Heart left ventricle (tissue), 13 donors: ENCODE measurements around the gene OSER1.

Source experiments
- POLR2A ChIP-seq, 2 donors: fragments of 450-650 bp; IDR thresholded peaks; one replicate each; pipeline ENCODE4 v1.6.1; 2017; ENCODE audit warnings: antibody characterized with exemption in 2 of 2, mild to moderate bottlenecking in 2 of 2, moderate library complexity in 2 of 2
- TF ChIP-seq, protein P1 (sequence below), 12 donors: fragments of 200-600 bp; sonication (generic) in 4 of 12; IDR thresholded peaks; one replicate each; pipeline versions ENCODE4 v1.5.0 to v1.8.0; 2018 to 2022; ENCODE audit warnings: antibody characterized with exemption in 12 of 12, mild to moderate bottlenecking in 5 of 12
- donor health status: ischemic (EF 13 %, LVEDD 7.1; RV severe dilation, severe dysfunction).
- donor health status: DM: no; HTN: yes; CAD: no.
- donor health status: DM: no; HTN: no; CAD: no.
- donor health status: ischemic (EF 25% LVEDD 6.9; RV normal size, moderate dysfunction).
- donor health status: ischemic (EF 25% LVEDD 5.7; RV mildly dilated, moderate dysfunction).
- donor health status: ischemic (EF 35%, LVEDD 5.7; RV mildly dilated, moderate dysfunction).
- donor health status: nonischemic (EF 11% LVEDD 7.7; RV severe dilation, severe dysfunction).
- donor health status: DM: yes; HTN: yes; CAD: no.
- donor health status: PGD.
- donor health status: ischemic (EF 29% LVEDD 5.4; RV normal size, mild dysfunction).
- donor health status: nonischemic (EF 23%, LVEDD 6.1; RV moderate dilation, normal function).

DNA sequence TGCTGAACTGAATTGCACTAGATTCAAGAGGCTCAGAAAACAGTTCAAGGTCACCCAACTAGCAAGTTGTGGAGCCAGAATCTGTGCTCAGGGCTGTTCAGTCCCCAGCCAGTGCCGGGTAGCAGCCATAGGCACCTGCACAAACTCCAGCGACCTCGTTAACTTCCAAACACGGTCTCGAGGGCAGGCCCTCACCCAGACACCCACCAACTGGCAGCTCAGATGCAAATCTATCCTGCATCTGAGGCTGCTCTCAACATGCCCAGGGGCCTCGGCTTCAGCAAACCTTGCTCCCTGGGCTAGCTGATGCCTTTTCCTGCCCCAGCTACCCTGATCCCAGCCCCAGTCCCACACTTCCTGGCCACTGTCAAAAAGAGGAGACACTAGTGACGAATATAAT is 27.3 kb downstream of the OSER1 start:
- TF ChIP-seq, protein P1, sequence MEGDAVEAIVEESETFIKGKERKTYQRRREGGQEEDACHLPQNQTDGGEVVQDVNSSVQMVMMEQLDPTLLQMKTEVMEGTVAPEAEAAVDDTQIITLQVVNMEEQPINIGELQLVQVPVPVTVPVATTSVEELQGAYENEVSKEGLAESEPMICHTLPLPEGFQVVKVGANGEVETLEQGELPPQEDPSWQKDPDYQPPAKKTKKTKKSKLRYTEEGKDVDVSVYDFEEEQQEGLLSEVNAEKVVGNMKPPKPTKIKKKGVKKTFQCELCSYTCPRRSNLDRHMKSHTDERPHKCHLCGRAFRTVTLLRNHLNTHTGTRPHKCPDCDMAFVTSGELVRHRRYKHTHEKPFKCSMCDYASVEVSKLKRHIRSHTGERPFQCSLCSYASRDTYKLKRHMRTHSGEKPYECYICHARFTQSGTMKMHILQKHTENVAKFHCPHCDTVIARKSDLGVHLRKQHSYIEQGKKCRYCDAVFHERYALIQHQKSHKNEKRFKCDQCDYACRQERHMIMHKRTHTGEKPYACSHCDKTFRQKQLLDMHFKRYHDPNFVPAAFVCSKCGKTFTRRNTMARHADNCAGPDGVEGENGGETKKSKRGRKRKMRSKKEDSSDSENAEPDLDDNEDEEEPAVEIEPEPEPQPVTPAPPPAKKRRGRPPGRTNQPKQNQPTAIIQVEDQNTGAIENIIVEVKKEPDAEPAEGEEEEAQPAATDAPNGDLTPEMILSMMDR (IDR thresholded peaks at IDR 0.05) = no peak
- TF ChIP-seq POLR2A (IDR thresholded peaks at IDR 0.05) = no peak
